Erythroblast (primary cell): Measurements from ENCODE around the gene UNCX.
"Not testable (repeated sequence)": the region's sequence is repeated elsewhere in the genome, so short reads cannot be mapped to it uniquely, and the experiment has no call there.

ENCODE experiments used
- GATA1 ChIP-seq: IDR thresholded peaks from 2 replicates; pipeline ENCODE4 v1.6.1; 2011; ENCODE audit warnings: low read depth, mild to moderate bottlenecking, control low read depth, low read length, moderate library complexity
- POLR2A ChIP-seq: IDR thresholded peaks from 2 replicates; pipeline ENCODE4 v1.6.1; 2011; ENCODE audit warnings: mild to moderate bottlenecking, low read length

DNA sequence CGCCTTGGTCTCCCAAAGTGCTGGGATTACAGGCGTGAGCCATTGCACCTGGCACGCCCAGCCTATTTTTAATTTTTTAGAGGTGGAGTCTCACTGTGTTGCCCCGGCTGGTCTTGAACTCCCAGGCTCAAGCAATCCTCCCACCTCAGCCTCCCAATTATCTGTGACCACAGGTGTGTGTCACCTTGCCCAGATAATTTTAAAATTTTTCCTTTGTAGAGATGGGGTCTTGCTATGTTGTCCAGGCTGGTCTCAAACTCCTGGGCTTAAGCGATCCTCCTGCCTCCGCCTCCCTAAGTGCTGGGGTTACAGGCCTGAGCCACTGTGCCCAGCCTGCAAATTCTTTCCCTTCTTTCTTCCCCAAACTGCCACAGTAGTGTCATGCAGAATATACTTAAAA is 29.8 kb upstream of the UNCX start:
- TF ChIP-seq POLR2A, GATA1: not testable (repeated sequence)
